ENCODE data around the gene OIT3. TPM values are rescaled to one million over a fixed set of nuclear protein-coding genes. Genes with fewer than 3 reads are reported as not detected.
A peak's percentile ranks its signal among the peaks of the same experiment; 100 is the strongest.
"Not testable (repeated sequence)": the region's sequence is repeated elsewhere in the genome, so short reads cannot be mapped to it uniquely, and the experiment has no call there.

Gene OIT3
- total RNA-seq, 2 experiments from 2014 or later = not detected

DNA sequence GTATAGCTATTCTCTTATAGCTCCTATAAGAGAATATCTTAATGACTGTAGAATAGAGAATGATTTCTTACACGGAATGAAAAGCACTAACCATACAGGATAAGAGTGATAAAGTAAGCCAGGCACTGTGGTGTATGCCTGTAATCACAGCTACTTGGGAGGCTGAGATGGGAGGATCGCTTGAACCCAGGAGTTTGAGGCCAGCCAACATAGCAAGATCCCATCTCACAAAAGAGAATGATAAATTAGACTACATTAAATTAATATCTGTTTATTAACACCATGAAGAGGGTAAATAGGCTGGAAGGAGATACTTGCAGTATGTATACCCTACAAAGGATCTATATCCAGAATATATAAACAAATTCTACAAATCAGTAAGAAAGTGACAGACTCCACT, 12.2 kb upstream of the OIT3 start:
- Mint-ChIP-seq H3K4me3 (no peak overlapping the region), H3K4me1 (ENCODE audit: low read depth) (no peaks in the 10 kb centered on the region), H3K9me3 (peaks cover 13% of the 10 kb centered on the region), H3K27me3 (ENCODE audit: low read depth) (no peaks in the 10 kb centered on the region), H3K27ac (no peak overlapping the region), H3K36me3 (ENCODE audit: low read depth) (peaks cover 28% of the 10 kb centered on the region)
- no peak for DNase-seq
- CTCF ChIA-PET = no interaction called here
- intact Hi-C loops (cut with micrococcal nuclease) = no loop called here

GRCh38 chr10:72883861-72884260, 9.7 kb upstream of the OIT3 start:
- CTCF ChIA-PET = no interaction called here
- intact Hi-C loops (cut with micrococcal nuclease) = no loop called here
- H3K27ac Mint-ChIP-seq = no peak overlapping the region

GRCh38 chr10:72885953-72886352, 7.6 kb upstream of the OIT3 start:
- Mint-ChIP-seq H3K27ac (no peak overlapping the region), H3K27me3 (ENCODE audit: low read depth) (no peaks in the 10 kb centered on the region), H3K9me3 (peaks cover 10% of the 10 kb centered on the region), H3K4me1 (ENCODE audit: low read depth) (peaks cover 7% of the 10 kb centered on the region), H3K36me3 (ENCODE audit: low read depth) (peaks cover 29% of the 10 kb centered on the region), H3K4me3 (no peak overlapping the region)
- intact Hi-C loops (cut with micrococcal nuclease) = no loop called here
- CTCF ChIA-PET = no interaction called here
- no peak for DNase-seq

More at GRCh38 chr10:72883861-72884260, 9.7 kb upstream of the OIT3 start:
- Mint-ChIP-seq H3K36me3 (ENCODE audit: low read depth) (peaks cover 32% of the 10 kb centered on the region), H3K9me3 (peaks cover 11% of the 10 kb centered on the region), H3K4me1 (ENCODE audit: low read depth) (peaks cover 7% of the 10 kb centered on the region), H3K4me3 (no peak overlapping the region), H3K27me3 (ENCODE audit: low read depth) (no peaks in the 10 kb centered on the region)
- no peak for DNase-seq

DNA sequence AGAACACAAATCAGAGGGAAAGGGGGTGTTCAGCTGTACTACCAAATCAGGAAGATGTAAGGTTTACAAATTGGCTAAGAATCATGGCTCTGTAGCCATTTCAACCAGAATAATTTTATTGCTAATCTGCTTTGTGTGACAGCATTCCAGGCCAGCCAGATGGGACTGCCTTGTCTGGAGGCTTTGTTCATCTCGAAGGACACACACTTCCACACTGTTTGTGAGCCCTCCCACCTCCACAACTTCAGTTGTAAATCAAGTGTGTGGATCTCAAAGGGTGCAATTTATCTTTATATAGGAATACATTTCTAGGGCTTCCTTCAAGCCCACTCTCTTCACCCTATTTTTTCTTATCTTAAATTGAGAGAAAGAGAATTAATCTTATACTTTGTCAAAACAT, 6.9 kb upstream of the OIT3 start:
- Mint-ChIP-seq H3K36me3 (ENCODE audit: low read depth) (peaks cover 26% of the 10 kb centered on the region), H3K4me1 (ENCODE audit: low read depth) (peaks cover 7% of the 10 kb centered on the region), H3K27me3 (ENCODE audit: low read depth) (no peaks in the 10 kb centered on the region), H3K4me3 (no peak overlapping the region), H3K27ac (no peak overlapping the region), H3K9me3 (peaks cover 8% of the 10 kb centered on the region)
- CTCF ChIA-PET = no interaction called here
- intact Hi-C loops (cut with micrococcal nuclease) = no loop called here
- no peak for DNase-seq

- Mint-ChIP-seq H3K27me3 (ENCODE audit: low read depth) (no peaks in the 10 kb centered on the region), H3K9me3 (peaks cover 6% of the 10 kb centered on the region), H3K36me3 (ENCODE audit: low read depth) (peaks cover 22% of the 10 kb centered on the region), H3K27ac (peak overlapping the region; percentile 34), H3K4me3 (no peak overlapping the region), H3K4me1 (ENCODE audit: low read depth) (peaks cover 7% of the 10 kb centered on the region)
- DNase-seq = no peak
- intact Hi-C loops (cut with micrococcal nuclease) = no loop called here
- CTCF ChIA-PET = no interaction called here
These were observed 6.5 kb upstream of the OIT3 start for GRCh38 chr10:72887043-72887442.

DNA sequence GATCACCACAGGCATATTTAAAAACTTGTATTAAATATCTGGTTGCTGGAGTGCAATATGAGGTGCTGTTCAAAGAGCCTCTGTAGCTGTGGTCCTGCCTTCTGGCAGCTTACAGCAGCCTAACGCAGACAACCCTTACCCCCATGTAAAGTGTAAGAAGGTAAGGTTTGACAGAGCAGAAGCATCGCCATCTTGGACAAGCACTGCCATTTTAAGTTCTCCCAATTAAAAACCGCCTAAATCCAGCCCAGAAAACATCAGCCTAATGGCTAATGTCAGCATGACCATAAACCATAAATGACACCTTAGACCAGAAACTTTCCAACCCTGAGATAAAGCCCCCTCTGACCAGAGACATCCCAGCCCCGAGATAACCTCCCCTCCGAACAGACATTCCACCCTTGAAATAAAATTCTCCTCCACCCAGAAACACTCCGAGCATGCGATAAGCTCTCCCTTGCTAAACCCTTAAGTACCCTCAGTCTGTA, 5.3 kb upstream of the OIT3 start:
- Mint-ChIP-seq H3K27ac (no peak overlapping the region), H3K4me1 (ENCODE audit: low read depth) (peaks cover 7% of the 10 kb centered on the region), H3K27me3 (ENCODE audit: low read depth) (no peaks in the 10 kb centered on the region), H3K9me3 (no peaks in the 10 kb centered on the region), H3K36me3 (ENCODE audit: low read depth) (peaks cover 16% of the 10 kb centered on the region), H3K4me3 (no peak overlapping the region)
- CTCF ChIA-PET = interaction anchor here (0.7 kb wide), 1 partner anchor 517 kb away, joined by 3 read pairs; no protein-coding TSS in a partner anchor
- DNase-seq = no peak
- intact Hi-C loops (cut with micrococcal nuclease) = no loop called here

- intact Hi-C loops (cut with micrococcal nuclease) = no loop called here
- Mint-ChIP-seq H3K27ac (no peak overlapping the region), H3K27me3 (ENCODE audit: low read depth) (no peaks in the 10 kb centered on the region), H3K9me3 (no peaks in the 10 kb centered on the region), H3K4me3 (no peak overlapping the region), H3K4me1 (ENCODE audit: low read depth) (peaks cover 7% of the 10 kb centered on the region), H3K36me3 (ENCODE audit: low read depth) (peaks cover 13% of the 10 kb centered on the region)
- DNase-seq = no peak
- CTCF ChIA-PET = no interaction called here
These were observed 4.1 kb upstream of the OIT3 start for GRCh38 chr10:72889391-72889831.

- peaks cover 7% of the 10 kb centered on the region for H3K4me1 Mint-ChIP-seq (ENCODE audit: low read depth)
- H3K9me3 Mint-ChIP-seq = no peaks in the 10 kb centered on the region
- no peak overlapping the region for H3K27ac Mint-ChIP-seq
- intact Hi-C loops (cut with micrococcal nuclease) = no loop called here
- H3K27me3 Mint-ChIP-seq (ENCODE audit: low read depth) = peaks cover 3% of the 10 kb centered on the region
- DNase-seq = no peak
- peaks cover 11% of the 10 kb centered on the region for H3K36me3 Mint-ChIP-seq (ENCODE audit: low read depth)
- H3K4me3 Mint-ChIP-seq = no peak overlapping the region
- CTCF ChIA-PET = no interaction called here
These were observed 3.5 kb upstream of the OIT3 start for GRCh38 chr10:72890086-72890485.

GRCh38 chr10:72895236-72895850, 1.8 kb downstream of the OIT3 start:
- no peaks in the 10 kb centered on the region for H3K36me3 Mint-ChIP-seq (ENCODE audit: low read depth)
- DNase-seq = no peak
- CTCF ChIA-PET = no interaction called here
- no peak overlapping the region for H3K27ac Mint-ChIP-seq
- H3K27me3 Mint-ChIP-seq (ENCODE audit: low read depth) = peaks cover 7% of the 10 kb centered on the region
- H3K4me3 Mint-ChIP-seq = no peak overlapping the region
- H3K9me3 Mint-ChIP-seq = no peaks in the 10 kb centered on the region
- H3K4me1 Mint-ChIP-seq (ENCODE audit: low read depth) = no peaks in the 10 kb centered on the region
- intact Hi-C loops (cut with micrococcal nuclease) = no loop called here

DNA sequence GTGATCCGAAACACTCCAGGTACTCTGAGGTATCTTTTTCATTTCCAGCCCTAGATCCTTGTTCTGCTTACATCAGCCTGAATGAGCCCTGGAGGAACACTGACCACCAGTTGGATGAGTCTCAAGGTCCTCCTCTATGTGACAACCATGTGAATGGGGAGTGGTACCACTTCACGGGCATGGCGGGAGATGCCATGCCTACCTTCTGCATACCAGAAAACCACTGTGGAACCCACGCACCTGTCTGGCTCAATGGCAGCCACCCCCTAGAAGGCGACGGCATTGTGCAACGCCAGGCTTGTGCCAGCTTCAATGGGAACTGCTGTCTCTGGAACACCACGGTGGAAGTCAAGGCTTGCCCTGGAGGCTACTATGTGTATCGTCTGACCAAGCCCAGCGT, 5.1 kb downstream of the OIT3 start:
- H3K9me3 Mint-ChIP-seq = no peaks in the 10 kb centered on the region
- no peaks in the 10 kb centered on the region for H3K4me1 Mint-ChIP-seq (ENCODE audit: low read depth)
- no peaks in the 10 kb centered on the region for H3K36me3 Mint-ChIP-seq (ENCODE audit: low read depth)
- intact Hi-C loops (cut with micrococcal nuclease) = no loop called here
- DNase-seq = no peak
- peaks cover 7% of the 10 kb centered on the region for H3K27me3 Mint-ChIP-seq (ENCODE audit: low read depth)
- H3K4me3 Mint-ChIP-seq = no peak overlapping the region
- H3K27ac Mint-ChIP-seq = no peak overlapping the region
- CTCF ChIA-PET = no interaction called here

DNA sequence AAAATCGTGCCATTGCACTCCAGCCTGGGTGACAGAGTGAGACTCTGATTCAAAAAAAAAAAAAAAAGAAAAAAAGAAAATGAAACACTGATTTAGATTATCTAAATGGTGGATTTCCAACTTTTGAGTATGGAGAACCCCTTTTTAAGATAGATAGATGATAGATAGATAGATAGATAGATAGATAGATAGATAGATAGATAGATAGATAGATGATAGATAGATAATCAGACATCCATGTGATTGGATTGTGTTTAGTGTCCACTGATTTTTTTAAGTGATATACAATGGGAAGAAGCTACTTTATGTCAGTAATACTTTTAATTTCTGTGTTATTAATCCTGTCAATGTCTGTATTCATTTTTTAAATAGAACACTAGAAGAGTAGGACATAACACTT, 6.0 kb downstream of the OIT3 start:
- CTCF ChIA-PET = no interaction called here
- Mint-ChIP-seq H3K27me3 (ENCODE audit: low read depth) (peaks cover 7% of the 10 kb centered on the region), H3K4me3 (no peak overlapping the region), H3K27ac (no peak overlapping the region), H3K4me1 (ENCODE audit: low read depth) (no peaks in the 10 kb centered on the region), H3K9me3 (no peaks in the 10 kb centered on the region), H3K36me3 (ENCODE audit: low read depth) (no peaks in the 10 kb centered on the region)
- intact Hi-C loops (cut with micrococcal nuclease) = no loop called here
- no peak for DNase-seq

DNA sequence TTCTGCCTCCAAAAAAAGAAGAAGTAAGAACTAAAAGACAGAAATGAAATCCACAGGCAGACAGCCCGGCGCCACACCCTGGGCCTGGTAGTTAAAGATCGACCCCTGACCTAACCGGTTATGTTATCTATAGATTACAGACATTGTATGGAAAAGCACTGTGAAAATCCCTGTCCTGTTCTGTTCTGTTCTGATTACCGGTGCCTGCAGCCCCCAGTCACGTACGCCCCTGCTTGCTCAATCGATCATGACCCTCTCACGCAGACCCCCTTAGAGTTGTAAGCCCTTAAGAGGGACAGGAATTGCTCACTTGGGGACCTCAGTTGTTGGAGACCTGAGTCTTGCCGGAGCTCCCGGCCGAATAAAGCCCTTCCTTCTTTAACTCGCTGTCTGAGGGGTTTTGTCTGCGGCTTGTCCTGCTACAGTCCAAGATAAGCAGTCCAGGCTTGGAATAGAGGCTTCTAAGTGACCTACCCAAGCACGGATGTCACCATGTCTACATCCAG, 10.5 kb downstream of the OIT3 start:
- H3K36me3 Mint-ChIP-seq (ENCODE audit: low read depth); H3K4me1 Mint-ChIP-seq (ENCODE audit: low read depth); H3K4me3 Mint-ChIP-seq; H3K27ac Mint-ChIP-seq; DNase-seq; CTCF ChIA-PET; H3K27me3 Mint-ChIP-seq (ENCODE audit: low read depth); intact Hi-C loops (cut with micrococcal nuclease); H3K9me3 Mint-ChIP-seq: not testable (repeated sequence)

- Mint-ChIP-seq H3K36me3 (ENCODE audit: low read depth) (no peaks in the 10 kb centered on the region), H3K27me3 (ENCODE audit: low read depth) (no peaks in the 10 kb centered on the region), H3K9me3 (no peaks in the 10 kb centered on the region), H3K27ac (no peak overlapping the region), H3K4me1 (ENCODE audit: low read depth) (no peaks in the 10 kb centered on the region), H3K4me3 (no peak overlapping the region)
- intact Hi-C loops (cut with micrococcal nuclease) = no loop called here
- no peak for DNase-seq
- CTCF ChIA-PET = no interaction called here
These were observed 11.3 kb downstream of the OIT3 start for GRCh38 chr10:72904806-72905205.
